Inflammatory macrophage (primary cell): ENCODE results near the gene ATP2C2.
A peak's percentile ranks its signal among the peaks of the same experiment; 100 is the strongest.

Source experiments
- DNase-seq, 2 donors: peaks; one replicate each; pipeline ENCODE4 v3.0.0-alpha.2; 2020 to 2022

ATP2C2 gene

GRCh38 chr16:84499638-84500037 lies 131.3 kb downstream of the ATP2C2 start:
- DNase-seq: no peak

- DNase-seq: no peak
These were observed 132.2 kb downstream of the ATP2C2 start for GRCh38 chr16:84500531-84500930.

GRCh38 chr16:84501077-84501735 lies 132.9 kb downstream of the ATP2C2 start:
- DNase-seq: no peak

GRCh38 chr16:84502075-84502474 lies 133.7 kb downstream of the ATP2C2 start:
- DNase-seq: no peak

GRCh38 chr16:84502581-84502980 lies 134.2 kb downstream of the ATP2C2 start:
- no peak for DNase-seq

GRCh38 chr16:84503751-84504395 lies 135.5 kb downstream of the ATP2C2 start:
- DNase-seq: no peak

- peak; percentile 98 to 99 for DNase-seq
These were observed 136.3 kb downstream of the ATP2C2 start, which contains the start of gene MEAK7 for GRCh38 chr16:84504420-84505248. Gene MEAK7 (minus strand): TSS chr16:84504659. CDS start chr16:84498086, 6,573 bp downstream.

- no peak for DNase-seq
These were observed 137.2 kb downstream of the ATP2C2 start for GRCh38 chr16:84505249-84506187.

- DNase-seq: peak in 1 of 2 donors; percentile 51
These were observed 139.0 kb downstream of the ATP2C2 start for GRCh38 chr16:84507011-84507982.

GRCh38 chr16:84508502-84508901 lies 140.2 kb downstream of the ATP2C2 start:
- DNase-seq: no peak

GRCh38 chr16:84509032-84509950 lies 141.0 kb downstream of the ATP2C2 start:
- DNase-seq: no peak

GRCh38 chr16:84511180-84511800 lies 143.0 kb downstream of the ATP2C2 start:
- peak; percentile 90 to 92 for DNase-seq

- DNase-seq: no peak
These were observed 143.5 kb downstream of the ATP2C2 start for GRCh38 chr16:84511831-84512230.

GRCh38 chr16:84513123-84513522 lies 144.8 kb downstream of the ATP2C2 start:
- DNase-seq: no peak

GRCh38 chr16:84513666-84514065 lies 145.3 kb downstream of the ATP2C2 start:
- DNase-seq: no peak
